Natural killer cell (primary cell): ENCODE data around the gene NCS1. TPM values are rescaled to one million over a fixed set of nuclear protein-coding genes. Genes with fewer than 3 reads are reported as not detected.

ENCODE experiments used
- ATAC-seq, 3 donors: fragments of 150-1000 bp in 2 of 3; fragments of 200-7000 bp in 1 of 3; cut with Tn5 transposase; 1 replicate in 1 of 3; 2 replicates in 2 of 3; pipeline ENCODE4 v1.10.0; 2021; ENCODE audit warnings: mild to moderate bottlenecking in 2 of 3, moderate library complexity in 2 of 3
- DNase-seq, 2 donors: peaks; one replicate each; pipeline versions ENCODE4 v3.0.0 to v3.0.0-alpha.2; 2013 to 2021; ENCODE audit warnings: mixed read lengths in 1 of 2
- H3K27ac ChIP-seq: one replicate; pipeline ENCODE4 v1.5.1; 2013; ENCODE audit warnings: mild to moderate bottlenecking, low read length
- H3K27me3 ChIP-seq: one replicate; pipeline ENCODE4 v1.6.1; 2013; ENCODE audit warnings: low read length; ENCODE audit not compliant: control insufficient read depth, insufficient read depth
- H3K36me3 ChIP-seq: one replicate; pipeline ENCODE4 v1.6.1; 2013; ENCODE audit warnings: low read length; ENCODE audit not compliant: control insufficient read depth, insufficient read depth
- H3K4me1 ChIP-seq: one replicate; pipeline ENCODE4 v1.6.1; 2013; ENCODE audit warnings: low read length; ENCODE audit not compliant: control insufficient read depth, insufficient read depth
- H3K4me3 ChIP-seq: one replicate; pipeline ENCODE4 v1.5.1; 2013; ENCODE audit warnings: low read length
- H3K9me3 ChIP-seq: one replicate; pipeline ENCODE4 v1.6.1; 2013; ENCODE audit warnings: low read length; ENCODE audit not compliant: control insufficient read depth, insufficient read depth
- H3K27ac Mint-ChIP-seq, 2 donors: one replicate each; pipeline ENCODE4 v1.8.0; 2022; ENCODE audit warnings: mild to moderate bottlenecking in 2 of 2, mixed read lengths in 2 of 2, moderate library complexity in 1 of 2
- H3K27me3 Mint-ChIP-seq, 2 donors: one replicate each; pipeline ENCODE4 v1.8.0; 2022; ENCODE audit warnings: low read depth in 2 of 2, mixed read lengths in 2 of 2
- H3K36me3 Mint-ChIP-seq: one replicate; pipeline ENCODE4 v1.8.0; 2022; ENCODE audit warnings: mixed read lengths
- H3K4me1 Mint-ChIP-seq, 2 donors: one replicate each; pipeline ENCODE4 v1.8.0; 2022; ENCODE audit warnings: mixed read lengths in 2 of 2
- H3K4me3 Mint-ChIP-seq: one replicate; pipeline ENCODE4 v1.8.0; 2022; ENCODE audit warnings: mild to moderate bottlenecking, moderate library complexity, mixed read lengths
- H3K9me3 Mint-ChIP-seq, 2 donors: one replicate each; pipeline ENCODE4 v1.8.0; 2022; ENCODE audit warnings: mixed read lengths in 2 of 2
- WGBS: methylation state at CpG from one replicate; pipeline ENCODE4 v1.1.7; 2013; ENCODE audit warnings: missing lambda C conversion rate; ENCODE audit not compliant: insufficient coverage; 5-methylcytosine and 5-hydroxymethylcytosine counted together
- intact Hi-C: fragments of 100-400 bp; cut with micrococcal nuclease; formaldehyde crosslinking; loops from one replicate; pipeline ENCODE4 v1.14.2; 2022
- total RNA-seq, 4 donors: library from RNA; stranded (reverse); fragments of 120-200 nt in 1 of 4; gene quantifications; one replicate each; pipeline versions ENCODE4 v1.2.3 to v1.2.4, GENCODE V29; 2013 to 2022
- TF ChIP-seq, protein P1 (sequence below): fragments of 200-600 bp; IDR thresholded peaks from one replicate; pipeline ENCODE4 v1.8.0; 2022; ENCODE audit warnings: antibody characterized with exemption

NCS1 gene
- total RNA-seq, 3 donors from 2014 or later (not counting 1 experiment from before 2014, with no cell fraction given), result 1.4 to 2.4 (median 1.5) TPM

DNA sequence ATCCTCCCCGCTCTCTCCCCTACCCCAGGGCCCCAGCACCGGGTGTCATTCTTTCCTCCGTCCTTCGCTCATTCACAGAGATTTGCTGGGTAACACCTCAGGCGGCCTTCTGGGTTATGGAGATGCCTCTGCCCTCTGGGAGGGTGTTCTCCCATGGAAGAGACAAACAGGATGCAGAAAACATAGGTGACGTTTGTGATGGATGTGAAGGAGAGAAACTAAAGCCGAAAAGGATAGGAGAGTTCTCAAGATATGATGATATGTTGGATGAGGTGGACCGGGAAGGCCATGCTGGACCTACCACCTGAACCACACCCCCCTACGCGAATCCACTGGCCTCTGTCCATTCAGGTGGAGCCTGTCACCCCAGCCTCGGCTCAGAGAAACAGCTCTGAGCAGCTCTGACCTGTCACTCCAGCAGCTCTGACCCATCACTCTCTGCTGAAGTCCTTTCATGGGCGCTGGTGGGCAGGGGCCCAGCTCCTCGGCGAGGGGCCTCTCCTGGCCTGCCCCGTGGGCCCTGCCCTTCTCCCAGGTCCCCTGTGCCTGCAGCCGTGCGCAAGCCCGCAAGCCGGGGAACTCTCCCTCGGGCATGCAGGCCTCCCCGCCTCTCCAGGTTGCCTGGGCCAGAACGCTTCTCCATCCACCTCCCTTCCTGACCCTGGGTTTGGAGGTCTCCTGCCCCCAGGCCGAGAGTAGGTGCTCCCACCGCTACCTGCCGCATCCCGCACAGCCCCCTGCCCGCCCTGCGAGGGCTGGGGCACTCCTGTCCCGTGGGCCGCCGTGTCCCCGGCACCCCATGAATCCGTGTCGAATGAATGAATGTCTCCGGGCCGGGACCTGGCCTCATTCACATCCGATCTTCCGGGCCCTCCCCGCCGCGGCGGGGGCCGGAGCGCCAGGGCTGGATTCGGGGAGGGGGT, 717 bp upstream of the NCS1 start:
- H3K9me3 ChIP-seq, result no peaks in the 10 kb centered on the region
- DNase-seq, result no peak
- H3K27me3 ChIP-seq, result peaks cover 10% of the 10 kb centered on the region
- WGBS, result 48% methylated on average over 43 of the region's 45 CpGs
- H3K4me3 Mint-ChIP-seq, result peak overlapping the region; percentile 75
- H3K27ac ChIP-seq, result no peak overlapping the region
- H3K36me3 ChIP-seq, result no peaks in the 10 kb centered on the region
- peak in 2 of 3 donors; percentile 2 to 4 for ATAC-seq
- H3K36me3 Mint-ChIP-seq, result no peaks in the 10 kb centered on the region
- peaks cover 15% of the 10 kb centered on the region for H3K4me1 ChIP-seq
- TF ChIP-seq, protein P1, sequence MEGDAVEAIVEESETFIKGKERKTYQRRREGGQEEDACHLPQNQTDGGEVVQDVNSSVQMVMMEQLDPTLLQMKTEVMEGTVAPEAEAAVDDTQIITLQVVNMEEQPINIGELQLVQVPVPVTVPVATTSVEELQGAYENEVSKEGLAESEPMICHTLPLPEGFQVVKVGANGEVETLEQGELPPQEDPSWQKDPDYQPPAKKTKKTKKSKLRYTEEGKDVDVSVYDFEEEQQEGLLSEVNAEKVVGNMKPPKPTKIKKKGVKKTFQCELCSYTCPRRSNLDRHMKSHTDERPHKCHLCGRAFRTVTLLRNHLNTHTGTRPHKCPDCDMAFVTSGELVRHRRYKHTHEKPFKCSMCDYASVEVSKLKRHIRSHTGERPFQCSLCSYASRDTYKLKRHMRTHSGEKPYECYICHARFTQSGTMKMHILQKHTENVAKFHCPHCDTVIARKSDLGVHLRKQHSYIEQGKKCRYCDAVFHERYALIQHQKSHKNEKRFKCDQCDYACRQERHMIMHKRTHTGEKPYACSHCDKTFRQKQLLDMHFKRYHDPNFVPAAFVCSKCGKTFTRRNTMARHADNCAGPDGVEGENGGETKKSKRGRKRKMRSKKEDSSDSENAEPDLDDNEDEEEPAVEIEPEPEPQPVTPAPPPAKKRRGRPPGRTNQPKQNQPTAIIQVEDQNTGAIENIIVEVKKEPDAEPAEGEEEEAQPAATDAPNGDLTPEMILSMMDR, result no peak
- H3K9me3 Mint-ChIP-seq, result no peaks in the 10 kb centered on the region
- H3K27me3 Mint-ChIP-seq, result no peaks in the 10 kb centered on the region
- peak overlapping the region in 1 of 2 donors; percentile 59 for H3K27ac Mint-ChIP-seq
- no peak overlapping the region for H3K4me3 ChIP-seq
- H3K4me1 Mint-ChIP-seq, result peaks cover 6 to 21% of the 10 kb centered on the region in 2 donors
- intact Hi-C loops, result loop anchor here (2.0 to 10.0 kb wide), 3 partner anchors 44 to 65 kb away; no protein-coding TSS in a partner anchor

DNA sequence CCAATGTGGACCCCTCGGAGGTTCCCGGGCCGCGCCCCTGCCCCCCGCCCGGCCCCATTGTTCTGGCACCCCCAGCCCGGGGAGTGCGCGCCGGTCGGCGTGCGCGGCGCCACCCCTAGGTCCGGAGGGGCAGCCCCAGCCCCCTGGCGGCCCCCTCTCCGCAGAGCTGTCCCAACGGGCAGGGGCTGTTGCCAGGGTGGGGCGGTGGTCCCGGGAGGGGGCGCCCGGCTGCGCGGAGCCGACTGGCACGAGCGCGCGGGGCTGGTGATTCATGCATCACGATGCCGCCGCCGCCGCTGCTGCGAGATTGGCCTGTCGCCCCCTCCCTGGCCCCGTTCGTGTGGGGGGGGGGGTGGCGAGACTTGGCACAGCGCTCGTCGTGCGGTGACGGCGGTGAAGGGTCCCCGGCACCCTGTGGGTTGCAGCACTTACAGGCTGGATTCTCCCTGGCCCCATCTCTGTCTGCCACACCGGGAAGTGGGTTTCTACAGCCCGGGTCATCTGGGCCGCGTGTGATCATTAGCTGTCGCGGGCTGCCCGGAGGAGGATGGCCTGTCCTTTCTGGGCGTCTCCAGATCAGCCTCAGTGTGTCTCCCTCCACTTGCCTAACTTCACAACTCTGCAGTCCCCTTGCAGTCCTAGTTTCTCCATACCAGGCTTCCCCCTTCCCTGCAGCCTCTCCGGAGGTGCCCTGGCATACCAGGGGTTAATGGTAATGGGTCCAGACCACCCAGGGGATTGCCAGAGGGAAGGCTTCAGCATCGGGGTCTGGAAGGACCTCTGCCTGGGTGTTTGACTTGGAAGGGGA, 858 bp downstream of the NCS1 start:
- no peaks in the 10 kb centered on the region for H3K27me3 Mint-ChIP-seq
- Histone ChIP-seq H3K4me1 (peaks cover 15% of the 10 kb centered on the region), H3K9me3 (no peaks in the 10 kb centered on the region), H3K27me3 (peaks cover 10% of the 10 kb centered on the region), H3K36me3 (no peaks in the 10 kb centered on the region), H3K27ac (no peak overlapping the region), H3K4me3 (peak overlapping the region; percentile 23)
- 3% methylated on average over 56 of the region's 57 CpGs for WGBS
- no peaks in the 10 kb centered on the region for H3K9me3 Mint-ChIP-seq
- ATAC-seq (peak; percentile 47 to 74 (median 67)), DNase-seq (peak; percentile 44 to 67)
- intact Hi-C loops, result loop anchor here (2.0 to 10.0 kb wide), 3 partner anchors 46 to 66 kb away; no protein-coding TSS in a partner anchor
- H3K27ac Mint-ChIP-seq, result peak overlapping the region in 1 of 2 donors; percentile 72
- no peaks in the 10 kb centered on the region for H3K36me3 Mint-ChIP-seq
- peaks cover 0 to 12% of the 10 kb centered on the region in 2 donors for H3K4me1 Mint-ChIP-seq
- H3K4me3 Mint-ChIP-seq, result peak overlapping the region; percentile 83
- TF ChIP-seq, protein P1, result no peak

DNA sequence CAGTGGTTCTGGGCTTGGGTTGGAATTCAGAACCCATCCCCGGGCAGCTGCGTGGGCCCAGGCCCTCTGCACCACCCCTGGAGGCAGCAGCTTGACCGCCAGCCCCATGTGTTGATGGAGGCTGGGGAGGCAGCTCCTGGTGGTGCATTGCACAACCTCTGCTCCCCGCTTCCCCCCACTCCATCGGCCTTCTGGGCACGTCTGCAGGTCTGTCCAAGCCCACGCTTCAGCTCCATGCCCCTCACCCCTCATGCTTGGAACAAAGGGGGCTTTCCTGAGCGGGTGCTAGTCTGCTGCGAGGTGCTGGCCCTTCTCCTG, 1.4 kb downstream of the NCS1 start:
- H3K4me3 ChIP-seq, result no peak overlapping the region
- WGBS, result 91% methylated on average over 9 of the region's 9 CpGs
- H3K36me3 ChIP-seq, result no peaks in the 10 kb centered on the region
- ATAC-seq (no peak), DNase-seq (no peak)
- Mint-ChIP-seq H3K9me3 (no peaks in the 10 kb centered on the region), H3K27me3 (no peaks in the 10 kb centered on the region), H3K36me3 (no peaks in the 10 kb centered on the region), H3K27ac (peak overlapping the region in 1 of 2 donors; percentile 72), H3K4me3 (peak overlapping the region; percentile 83), H3K4me1 (peaks cover 0 to 8% of the 10 kb centered on the region in 2 donors)
- H3K27me3 ChIP-seq, result peaks cover 10% of the 10 kb centered on the region
- H3K27ac ChIP-seq, result no peak overlapping the region
- TF ChIP-seq, protein P1, result no peak
- H3K4me1 ChIP-seq, result peaks cover 15% of the 10 kb centered on the region
- intact Hi-C loops, result loop anchor here (2.0 to 10.0 kb wide), 3 partner anchors 46 to 67 kb away; no protein-coding TSS in a partner anchor
- H3K9me3 ChIP-seq, result no peaks in the 10 kb centered on the region
